NB4 (cell line): Measurements from ENCODE around the gene NTM.

Source experiments
- DNase-seq: peaks from one replicate; pipeline ENCODE4 v3.0.0; 2010; ENCODE audit warnings: low read depth
- H3K4me3 ChIP-seq: one replicate; pipeline ENCODE4 v1.5.1; 2011; ENCODE audit warnings: mild to moderate bottlenecking, low read depth, low read length, moderate library complexity
- MYC ChIP-seq: IDR thresholded peaks from 2 replicates; pipeline ENCODE4 v1.6.1; 2011; ENCODE audit warnings: low read depth, low read length
- POLR2A ChIP-seq: IDR thresholded peaks from 2 replicates; pipeline ENCODE4 v1.6.1; 2011; ENCODE audit warnings: mild to moderate bottlenecking; ENCODE audit not compliant: insufficient read length; ENCODE audit errors: extremely low read depth
- TF ChIP-seq, protein P1 (sequence below): IDR thresholded peaks from one replicate; pipeline ENCODE4 v1.5.1; 2012; ENCODE audit warnings: low read depth, low read length
- TF ChIP-seq, protein P2 (sequence below): IDR thresholded peaks from 2 replicates; pipeline ENCODE4 v1.6.1; 2011; ENCODE audit warnings: low read depth, low read length

The NTM gene

DNA sequence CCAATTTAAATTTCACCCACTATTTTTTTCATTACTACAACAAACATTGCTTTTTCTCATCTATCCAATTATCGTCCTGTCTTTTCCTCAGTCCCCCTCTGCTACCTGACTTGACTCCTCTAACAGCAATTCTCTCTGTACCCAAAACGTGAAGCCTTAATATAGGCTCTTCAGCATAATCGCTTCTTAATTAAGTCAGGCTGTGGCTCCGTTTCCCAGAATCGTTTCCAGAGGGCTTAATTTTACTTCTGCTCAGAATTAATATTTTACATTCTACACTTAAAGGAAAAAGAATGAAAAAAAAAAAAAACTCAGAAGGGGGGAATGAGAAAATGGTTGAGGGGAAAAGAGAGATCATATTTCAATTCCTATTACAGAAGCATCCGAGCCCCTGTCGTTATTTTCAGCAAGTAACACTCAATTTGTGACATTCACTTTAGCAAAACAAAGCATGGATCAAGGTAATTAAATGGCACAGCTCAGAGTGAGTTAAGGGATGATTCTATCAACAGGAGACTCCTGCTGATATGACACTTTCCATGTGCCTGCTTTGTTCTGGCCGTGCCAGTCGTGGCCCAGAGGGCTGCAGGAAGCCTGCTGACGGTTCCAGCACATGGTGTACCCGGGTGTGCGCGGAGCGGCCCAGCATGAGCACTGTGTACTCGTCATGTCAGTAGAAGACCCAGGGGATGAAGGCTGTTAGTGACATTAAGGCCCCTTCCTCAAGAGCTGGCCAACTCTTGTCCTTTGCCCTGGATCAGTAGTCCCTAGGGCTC lies 272.5 kb downstream of the NTM start:
- no peak for DNase-seq
- H3K4me3 ChIP-seq, result no peak overlapping the region
- TF ChIP-seq POLR2A (no peak), MYC (no peak)
- TF ChIP-seq, protein P1, sequence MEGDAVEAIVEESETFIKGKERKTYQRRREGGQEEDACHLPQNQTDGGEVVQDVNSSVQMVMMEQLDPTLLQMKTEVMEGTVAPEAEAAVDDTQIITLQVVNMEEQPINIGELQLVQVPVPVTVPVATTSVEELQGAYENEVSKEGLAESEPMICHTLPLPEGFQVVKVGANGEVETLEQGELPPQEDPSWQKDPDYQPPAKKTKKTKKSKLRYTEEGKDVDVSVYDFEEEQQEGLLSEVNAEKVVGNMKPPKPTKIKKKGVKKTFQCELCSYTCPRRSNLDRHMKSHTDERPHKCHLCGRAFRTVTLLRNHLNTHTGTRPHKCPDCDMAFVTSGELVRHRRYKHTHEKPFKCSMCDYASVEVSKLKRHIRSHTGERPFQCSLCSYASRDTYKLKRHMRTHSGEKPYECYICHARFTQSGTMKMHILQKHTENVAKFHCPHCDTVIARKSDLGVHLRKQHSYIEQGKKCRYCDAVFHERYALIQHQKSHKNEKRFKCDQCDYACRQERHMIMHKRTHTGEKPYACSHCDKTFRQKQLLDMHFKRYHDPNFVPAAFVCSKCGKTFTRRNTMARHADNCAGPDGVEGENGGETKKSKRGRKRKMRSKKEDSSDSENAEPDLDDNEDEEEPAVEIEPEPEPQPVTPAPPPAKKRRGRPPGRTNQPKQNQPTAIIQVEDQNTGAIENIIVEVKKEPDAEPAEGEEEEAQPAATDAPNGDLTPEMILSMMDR, result no peak
- TF ChIP-seq, protein P2, sequence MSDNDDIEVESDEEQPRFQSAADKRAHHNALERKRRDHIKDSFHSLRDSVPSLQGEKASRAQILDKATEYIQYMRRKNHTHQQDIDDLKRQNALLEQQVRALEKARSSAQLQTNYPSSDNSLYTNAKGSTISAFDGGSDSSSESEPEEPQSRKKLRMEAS, result no peak

DNA sequence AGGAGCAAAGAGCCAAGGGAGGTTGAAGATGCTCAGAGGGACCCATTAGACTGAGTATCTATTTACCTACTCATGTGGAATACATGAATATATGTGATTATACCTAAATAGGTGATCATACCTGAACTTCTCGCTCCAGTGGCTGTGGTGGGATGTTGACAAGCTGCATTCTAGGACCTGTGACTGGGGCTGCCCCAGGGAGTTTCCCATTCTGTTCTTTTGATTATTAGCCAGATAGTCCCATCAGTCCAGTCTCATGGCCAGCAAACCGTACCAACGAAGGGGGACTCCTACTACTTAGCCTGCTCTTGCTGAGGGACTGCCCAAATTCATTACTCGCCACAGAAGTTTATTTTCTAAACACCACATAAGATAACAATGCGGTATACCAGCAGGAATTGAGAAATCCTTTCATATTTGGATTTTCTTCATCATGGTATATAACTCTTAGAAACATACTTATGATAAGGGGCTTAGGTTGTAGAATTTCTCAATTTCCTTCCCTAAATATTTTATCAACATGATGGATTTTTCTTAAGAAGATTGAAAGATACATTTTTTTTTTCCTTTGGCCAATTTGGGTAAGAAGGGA lies 273.9 kb downstream of the NTM start:
- TF ChIP-seq, protein P2, result no peak
- DNase-seq, result no peak
- no peak overlapping the region for H3K4me3 ChIP-seq

DNA sequence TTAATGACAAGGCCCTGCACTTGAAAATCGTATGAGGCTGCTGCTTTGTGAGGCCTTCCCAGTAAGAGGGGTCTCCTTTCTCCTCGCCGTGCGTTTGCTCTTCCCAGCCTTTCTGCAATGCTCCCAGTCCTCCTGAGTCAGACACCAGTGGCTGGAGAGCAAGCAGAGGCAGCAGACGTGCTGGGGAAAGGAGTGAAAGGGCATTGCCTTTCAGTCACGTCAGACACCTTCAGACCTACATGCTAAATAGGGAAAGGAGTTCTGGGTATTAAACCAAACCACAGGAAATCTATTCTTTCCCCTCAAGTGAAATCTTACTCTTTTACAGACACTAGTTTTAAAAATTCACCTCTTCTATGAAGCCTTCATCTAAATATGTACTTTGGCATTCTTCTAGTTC lies 274.8 kb downstream of the NTM start:
- no peak overlapping the region for H3K4me3 ChIP-seq
- no peak for TF ChIP-seq POLR2A
- TF ChIP-seq, protein P1, result no peak
- TF ChIP-seq, protein P2, result no peak
- no peak for TF ChIP-seq MYC
- DNase-seq, result no peak

DNA sequence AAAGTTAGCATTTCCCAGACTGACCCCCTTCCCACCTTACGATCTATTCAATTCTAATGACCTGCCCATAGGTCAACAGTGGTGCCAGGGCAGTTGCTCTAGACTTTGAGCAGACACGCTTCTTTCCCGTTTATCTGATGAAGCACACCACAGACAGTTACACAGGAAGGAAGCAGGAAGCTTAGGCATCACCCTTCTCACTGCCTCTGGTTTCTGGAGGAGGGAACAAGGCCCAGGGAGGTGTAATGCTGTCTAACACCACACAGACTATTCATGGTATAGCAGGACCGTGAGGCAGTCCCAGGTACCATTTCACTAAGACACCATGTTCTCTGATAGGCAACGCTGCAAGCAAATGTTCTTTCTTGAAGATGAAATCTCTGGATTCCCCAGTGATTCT lies 279.4 kb downstream of the NTM start:
- no peak for DNase-seq
- TF ChIP-seq, protein P1, result no peak
- TF ChIP-seq MYC (no peak), POLR2A (no peak)
- TF ChIP-seq, protein P2, result no peak
- H3K4me3 ChIP-seq, result no peak overlapping the region

DNA sequence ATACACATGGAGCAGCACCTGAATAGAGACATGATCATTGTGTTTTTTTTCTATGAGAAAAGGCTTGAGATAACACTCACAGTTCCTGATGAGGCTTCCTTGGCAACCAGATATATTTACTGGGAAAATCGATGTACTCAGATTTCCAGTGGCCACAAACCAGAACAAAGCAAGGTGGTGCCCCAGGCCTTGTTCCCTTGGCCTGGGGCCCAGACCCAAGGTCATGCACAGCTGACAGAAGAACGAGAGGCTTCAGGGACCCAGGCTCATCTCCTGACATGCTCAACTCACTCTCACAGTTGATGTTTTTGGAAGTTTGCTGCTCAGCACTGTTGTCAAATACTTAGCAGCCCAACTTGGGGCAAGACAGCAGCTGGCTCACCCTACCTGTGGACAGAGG lies 281.8 kb downstream of the NTM start:
- no peak for TF ChIP-seq POLR2A
- TF ChIP-seq, protein P1, result no peak
- TF ChIP-seq MYC, result no peak
- TF ChIP-seq, protein P2, result no peak
- no peak overlapping the region for H3K4me3 ChIP-seq
- no peak for DNase-seq

DNA sequence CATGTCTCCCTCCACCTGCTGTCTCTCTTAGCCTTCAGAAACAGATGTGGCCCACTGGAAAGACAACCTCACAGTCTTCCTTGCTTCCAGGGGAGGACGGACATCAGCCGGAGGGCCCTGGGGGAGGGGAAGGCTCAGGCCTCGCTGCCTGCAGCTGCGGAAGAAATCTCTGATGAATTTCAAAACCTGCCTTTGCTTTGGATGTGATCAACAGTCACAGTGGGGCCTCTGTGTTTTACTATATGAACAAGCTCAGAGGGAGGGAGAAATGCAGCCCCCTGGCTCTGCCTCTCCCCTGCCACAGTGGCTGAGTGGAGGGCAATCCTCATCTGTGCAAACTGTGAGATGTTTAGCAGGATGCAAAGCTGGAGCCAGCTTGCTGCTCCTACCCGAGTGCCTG lies 282.8 kb downstream of the NTM start:
- TF ChIP-seq, protein P1, result no peak
- no peak for TF ChIP-seq MYC
- TF ChIP-seq POLR2A, result no peak
- TF ChIP-seq, protein P2, result no peak
- DNase-seq, result no peak
- no peak overlapping the region for H3K4me3 ChIP-seq
